NCI-H524 (cell line): ENCODE results near the gene CLSTN2.
A peak's percentile ranks its signal among the peaks of the same experiment; 100 is the strongest.

Experiments used
- DNase-seq, 2 experiments: peaks; one replicate each; lab custom pipeline; 2025; lab: John Stamatoyannopoulos, UW

CLSTN2 gene

GRCh38 chr3:140148824-140149390, 213.9 kb downstream of the CLSTN2 start:
- DNase-seq = no peak

DNA sequence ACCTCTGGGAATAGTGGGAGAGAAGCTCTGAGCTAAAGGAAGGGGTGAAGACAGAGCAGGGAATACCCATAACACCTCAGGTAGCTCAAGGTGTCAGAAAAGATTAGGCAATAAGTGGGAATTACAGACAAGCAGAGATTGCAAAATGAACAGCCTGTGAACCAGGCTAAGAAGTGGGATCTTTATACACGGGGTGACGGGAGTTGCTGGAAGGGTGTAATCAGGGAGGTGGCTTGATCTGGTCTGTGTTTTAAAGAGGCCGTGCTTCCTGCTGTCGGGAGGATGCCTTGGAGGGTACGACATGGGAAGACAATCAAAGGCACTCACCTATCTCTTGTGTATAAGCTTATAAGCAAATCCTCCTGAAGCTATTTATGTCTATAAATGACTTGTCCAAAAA, 216.3 kb downstream of the CLSTN2 start:
- DNase-seq = peak; percentile 63 to 81

DNA sequence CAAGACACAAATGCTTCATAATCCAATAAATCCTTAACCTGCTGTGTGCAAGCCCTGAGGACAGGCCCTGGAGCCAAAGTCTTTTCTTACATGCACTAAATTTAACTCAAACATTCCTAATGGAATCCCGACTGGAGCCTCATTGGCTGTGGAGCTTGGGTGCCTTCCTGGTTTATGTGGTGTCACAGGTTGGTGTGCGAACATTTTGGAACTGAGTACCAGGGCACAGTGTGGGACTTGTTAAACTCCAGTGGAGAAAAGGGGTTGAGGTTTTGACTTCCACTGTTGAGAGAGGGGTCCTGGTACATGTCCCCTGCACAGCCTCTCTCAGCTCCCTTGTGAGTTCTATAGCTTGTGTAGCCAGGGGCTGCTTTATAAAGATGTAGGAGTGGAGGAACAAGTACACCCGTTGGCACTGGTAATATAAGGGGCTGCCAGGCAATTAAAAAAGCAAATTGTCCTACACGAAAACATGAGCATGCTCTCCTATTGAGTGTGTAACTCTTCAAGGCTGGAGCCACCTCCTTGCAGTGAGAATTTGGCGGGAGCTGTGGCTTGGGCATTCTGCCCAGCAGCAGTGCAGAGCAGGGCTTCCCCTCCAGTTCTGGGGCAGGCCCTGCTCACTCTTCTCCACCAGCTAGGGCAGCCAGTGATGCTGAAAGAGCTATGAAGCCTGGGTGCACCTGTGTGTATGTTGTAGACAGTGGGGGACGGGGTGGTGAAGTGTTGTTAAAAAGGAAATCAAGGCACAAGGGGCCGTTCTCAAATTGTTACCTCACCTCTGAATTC, 218.1 kb downstream of the CLSTN2 start:
- DNase-seq = no peak

DNA sequence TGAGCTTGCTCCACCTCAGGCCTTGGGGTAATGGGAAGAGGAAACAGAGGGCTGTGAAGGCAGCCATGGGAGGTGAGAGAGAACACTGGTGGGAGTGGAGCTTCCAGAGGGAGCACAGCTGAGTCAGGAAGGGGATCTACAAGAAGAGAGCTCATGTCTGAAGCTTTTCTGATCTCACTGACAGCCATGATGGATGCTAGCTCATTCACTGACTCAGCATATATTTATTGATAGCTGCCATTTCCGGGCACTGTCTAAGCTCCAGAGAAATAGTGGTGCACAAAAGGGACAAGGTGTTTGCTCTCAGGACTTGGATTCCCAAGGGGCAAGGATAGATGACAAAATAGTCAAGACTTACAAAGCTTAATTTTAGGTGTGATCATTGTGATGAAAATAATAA, 218.8 kb downstream of the CLSTN2 start:
- DNase-seq = no peak

DNA sequence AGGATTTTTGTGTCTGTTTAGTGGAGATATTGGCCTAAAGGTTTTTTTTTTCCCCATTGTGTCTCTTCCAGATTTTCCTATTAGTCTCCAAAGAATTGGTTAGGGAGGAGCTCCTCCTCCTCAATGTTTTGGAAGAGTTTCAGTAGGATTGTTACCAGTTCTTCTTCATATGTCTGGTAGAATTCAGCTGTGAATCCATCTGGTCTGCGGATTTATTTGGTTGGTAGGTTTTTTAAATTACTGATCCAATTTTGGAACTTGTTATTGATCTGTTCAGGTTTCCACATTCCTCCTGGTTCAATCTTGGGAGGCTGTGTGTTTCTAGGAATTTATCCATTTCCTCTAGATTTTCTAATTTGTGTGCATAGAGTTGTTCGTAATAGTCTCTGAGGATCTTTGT, 222.2 kb downstream of the CLSTN2 start:
- no peak for DNase-seq

DNA sequence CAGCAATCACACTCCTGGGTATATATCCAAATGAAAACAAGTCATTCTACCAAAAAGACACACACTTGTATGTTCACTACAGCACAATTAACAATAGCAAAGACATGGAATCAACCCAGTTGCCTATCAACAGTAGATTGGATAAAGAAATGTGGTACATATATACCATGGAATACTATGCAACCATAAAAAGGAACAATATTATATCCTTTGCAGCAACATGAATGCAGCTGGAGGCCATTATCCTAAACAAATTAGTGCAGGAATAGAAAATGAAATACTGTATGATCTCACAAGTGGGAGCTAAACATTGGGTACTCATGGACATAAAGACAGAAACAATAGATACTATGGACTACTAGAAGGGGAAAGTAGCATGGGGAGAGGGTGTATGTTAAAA, 224.7 kb downstream of the CLSTN2 start:
- DNase-seq = no peak

DNA sequence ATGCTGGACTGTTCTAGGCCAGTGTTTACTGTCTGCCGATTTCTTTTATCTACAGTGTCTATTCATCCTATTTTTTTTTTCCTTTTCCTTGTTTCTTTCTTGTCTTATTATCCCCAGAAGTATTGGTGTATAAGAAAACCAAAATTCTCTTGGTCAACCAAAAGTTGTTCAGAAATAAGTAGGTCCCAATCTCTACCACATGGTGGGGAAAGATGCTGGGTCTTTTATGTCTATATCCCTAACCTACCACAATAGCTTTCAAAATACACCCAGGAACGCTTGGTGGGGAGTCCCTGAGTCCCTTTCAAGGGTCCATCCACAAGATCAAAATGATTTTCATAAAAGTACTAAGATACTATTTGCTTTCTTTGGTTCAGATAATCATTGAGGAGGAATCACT, 225.6 kb downstream of the CLSTN2 start:
- DNase-seq = peak in 1 of 2 experiments; percentile 68

GRCh38 chr3:140162551-140162950, 227.6 kb downstream of the CLSTN2 start:
- DNase-seq = no peak

DNA sequence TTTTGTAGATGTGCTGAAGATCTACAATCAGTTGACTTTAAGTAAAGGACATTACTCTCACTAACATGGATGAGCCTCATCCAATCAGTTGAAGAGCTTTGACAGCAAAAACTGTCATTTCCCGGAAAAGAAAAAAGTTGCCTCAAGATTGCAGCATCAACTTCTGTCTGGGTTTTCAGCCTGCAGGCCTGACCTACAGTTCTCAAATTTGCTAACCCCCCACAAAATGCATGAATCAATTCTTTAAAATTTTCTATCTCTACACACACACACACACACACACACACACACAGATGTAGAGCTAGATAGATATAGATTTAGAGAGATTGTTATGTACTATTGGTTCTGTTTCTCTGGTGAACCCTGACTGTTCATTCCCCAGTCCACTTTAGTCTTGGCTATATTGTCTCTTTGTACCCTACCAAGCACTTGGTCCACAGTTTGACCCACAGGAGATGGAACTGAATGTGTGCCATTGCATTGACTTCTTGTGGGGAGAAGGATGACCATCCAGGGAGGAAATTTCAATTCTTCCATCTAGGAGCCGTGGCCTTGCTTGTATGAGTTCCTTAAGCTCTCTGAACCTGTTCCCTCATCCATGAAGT, 228.3 kb downstream of the CLSTN2 start:
- no peak for DNase-seq

GRCh38 chr3:140164156-140164555, 229.2 kb downstream of the CLSTN2 start:
- DNase-seq = no peak

DNA sequence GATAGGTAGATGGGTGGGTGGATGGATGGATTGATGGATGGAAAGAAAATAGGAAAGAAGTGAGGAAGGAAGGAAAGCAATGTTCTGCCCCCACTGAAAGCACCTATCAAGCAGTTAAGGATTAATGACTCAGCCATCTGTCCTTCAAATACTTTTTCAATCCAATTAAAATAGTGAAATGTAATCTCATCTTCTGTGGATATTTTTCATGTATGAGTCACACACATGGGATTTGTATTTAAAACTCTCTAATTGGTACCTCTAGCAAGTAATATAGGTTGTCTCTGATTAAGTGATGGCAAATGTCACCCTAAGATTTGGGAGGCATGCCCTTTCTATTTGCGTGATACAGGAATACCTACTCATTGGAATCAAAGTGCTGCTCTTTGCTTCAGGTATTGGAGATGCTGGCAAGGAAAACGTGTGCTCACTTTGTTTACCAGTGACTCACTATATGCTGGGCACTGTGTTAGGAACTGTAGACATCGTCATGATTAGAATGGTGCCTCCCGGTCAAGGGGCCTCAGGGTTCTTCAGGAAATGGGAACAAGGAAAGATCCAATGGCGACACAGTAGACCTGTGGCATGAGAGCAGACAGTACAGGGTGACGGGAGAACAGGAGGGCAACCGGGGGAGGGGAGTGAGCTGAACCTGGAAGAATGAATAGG, 230.1 kb downstream of the CLSTN2 start:
- peak; percentile 81 to 97 for DNase-seq

DNA sequence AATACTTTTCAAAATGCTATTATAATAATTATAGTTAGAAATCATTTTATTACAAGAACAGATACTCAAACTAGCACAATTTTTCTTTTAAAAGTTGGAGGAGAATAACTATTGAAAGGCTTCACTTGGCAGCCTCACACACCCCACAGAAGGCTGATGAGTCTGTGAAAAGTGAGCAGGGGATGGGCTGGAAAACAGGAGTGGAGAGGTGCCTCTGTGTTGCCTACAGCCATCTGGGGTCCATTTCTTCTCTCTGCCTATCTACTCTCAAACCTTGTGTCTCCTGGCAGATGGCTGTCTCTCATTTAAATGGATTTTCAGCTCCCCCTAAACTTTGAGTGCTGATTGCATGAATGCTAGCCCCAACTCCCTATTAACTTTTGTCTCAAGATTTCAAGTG, 230.8 kb downstream of the CLSTN2 start:
- peak; percentile 96 to 100 for DNase-seq

DNA sequence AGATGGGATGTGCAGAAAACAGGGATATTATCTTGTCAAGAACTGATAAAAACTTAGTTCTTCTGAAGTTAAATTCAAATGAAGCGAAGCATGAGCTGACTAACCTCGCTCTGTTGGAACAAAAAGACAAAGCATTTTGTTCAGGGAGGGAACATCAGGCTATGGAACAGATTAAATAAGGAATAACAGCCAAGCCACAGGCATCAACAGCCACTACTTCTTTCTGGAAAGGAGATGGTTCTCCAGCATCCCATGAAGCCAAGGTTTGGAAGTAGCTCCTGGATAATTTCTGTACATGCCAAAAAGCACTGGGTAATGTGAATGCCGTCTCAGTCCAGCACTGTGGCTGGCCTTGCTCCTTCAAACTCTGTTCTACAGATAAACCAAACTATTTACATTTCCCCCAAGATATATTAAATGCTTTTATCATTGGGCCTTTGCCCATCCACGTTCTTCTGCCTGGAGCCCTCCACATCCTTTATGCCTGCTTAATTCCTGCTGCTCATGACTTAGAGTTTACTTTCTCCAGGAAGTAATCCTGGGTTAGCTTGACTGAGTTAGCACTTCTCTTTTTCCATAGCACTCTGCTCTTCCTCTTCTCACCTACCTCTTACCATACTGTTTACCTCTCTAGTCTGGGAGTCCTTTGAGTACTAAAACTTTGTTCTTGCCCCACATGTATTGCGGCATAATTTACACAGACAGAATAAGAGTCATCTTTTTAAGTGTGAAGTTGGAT, 232.0 kb downstream of the CLSTN2 start:
- no peak for DNase-seq

DNA sequence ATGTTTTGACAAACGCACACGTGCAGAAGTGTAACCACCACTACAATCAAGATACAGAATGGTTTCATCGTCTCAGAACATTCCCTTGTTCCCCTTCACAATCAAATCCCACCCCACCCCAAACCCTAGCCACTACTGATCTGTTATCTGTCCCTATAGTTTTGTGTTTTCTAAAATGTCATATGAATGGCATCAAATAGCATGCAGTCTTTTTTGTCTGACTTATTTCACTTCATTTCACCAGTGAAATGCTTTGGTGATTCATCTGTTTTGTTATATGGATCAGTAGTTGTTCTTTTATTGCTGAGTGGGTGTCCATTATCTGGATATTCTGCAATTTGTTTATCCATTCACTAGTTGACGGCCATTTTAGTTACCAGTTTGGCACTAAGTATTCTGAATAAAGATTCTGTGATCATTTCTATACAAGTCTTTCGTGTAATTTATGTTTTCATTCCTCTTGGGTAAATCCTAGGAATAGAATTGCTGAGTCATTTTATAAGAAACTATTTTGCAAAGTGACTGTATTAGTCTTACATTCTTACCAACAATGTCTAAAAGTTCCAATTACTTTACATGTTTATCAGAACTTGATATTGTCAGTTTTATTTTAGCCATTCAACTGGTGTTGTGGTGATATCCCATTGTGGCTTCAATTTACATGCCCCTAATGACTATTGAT, 232.8 kb downstream of the CLSTN2 start:
- no peak for DNase-seq

DNA sequence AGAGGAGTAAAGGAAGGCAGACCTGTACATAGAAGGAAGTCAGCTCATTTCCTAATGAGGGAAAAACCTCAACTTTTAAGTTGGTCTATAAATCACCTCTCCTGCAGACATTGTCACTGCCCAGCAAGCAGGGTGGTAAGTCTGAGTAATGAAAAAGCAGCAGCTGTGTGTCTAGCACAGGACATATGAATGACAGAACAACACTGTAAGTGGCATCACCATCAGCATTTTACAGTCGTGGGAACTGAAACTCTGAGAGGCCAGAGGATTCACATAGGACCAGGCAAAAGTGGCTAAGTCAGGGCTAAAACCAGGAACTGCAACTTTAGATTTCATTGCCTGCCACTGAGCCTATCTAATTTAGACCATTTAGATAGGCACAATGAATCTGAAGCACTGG, 235.6 kb downstream of the CLSTN2 start:
- DNase-seq = peak in 1 of 2 experiments; percentile 20

- DNase-seq = no peak
Measured at GRCh38 chr3:140176526-140176925, 241.5 kb downstream of the CLSTN2 start.

GRCh38 chr3:140177943-140178342, 243.0 kb downstream of the CLSTN2 start:
- no peak for DNase-seq

DNA sequence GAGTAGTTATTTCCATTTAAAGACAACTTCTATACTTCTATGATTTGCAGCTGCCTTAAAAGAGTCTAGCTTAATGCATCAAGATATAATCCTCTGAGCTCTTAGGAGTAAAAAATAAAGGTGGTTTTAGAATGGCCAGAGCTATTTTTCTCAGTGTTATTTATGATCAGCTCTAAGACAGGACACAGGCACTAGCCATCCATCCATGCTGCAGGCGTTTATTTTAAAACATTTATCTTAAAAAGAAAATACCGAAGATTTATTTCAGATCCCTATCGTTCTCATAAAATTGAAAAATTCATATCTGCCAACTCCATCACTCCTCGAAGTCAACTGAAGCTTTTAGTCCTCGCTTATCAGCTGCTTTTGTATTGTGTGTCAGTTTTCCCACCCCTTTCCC, 243.5 kb downstream of the CLSTN2 start:
- DNase-seq = no peak

- DNase-seq = peak in 1 of 2 experiments; percentile 32
Measured at GRCh38 chr3:140180603-140181002, 245.6 kb downstream of the CLSTN2 start.

DNA sequence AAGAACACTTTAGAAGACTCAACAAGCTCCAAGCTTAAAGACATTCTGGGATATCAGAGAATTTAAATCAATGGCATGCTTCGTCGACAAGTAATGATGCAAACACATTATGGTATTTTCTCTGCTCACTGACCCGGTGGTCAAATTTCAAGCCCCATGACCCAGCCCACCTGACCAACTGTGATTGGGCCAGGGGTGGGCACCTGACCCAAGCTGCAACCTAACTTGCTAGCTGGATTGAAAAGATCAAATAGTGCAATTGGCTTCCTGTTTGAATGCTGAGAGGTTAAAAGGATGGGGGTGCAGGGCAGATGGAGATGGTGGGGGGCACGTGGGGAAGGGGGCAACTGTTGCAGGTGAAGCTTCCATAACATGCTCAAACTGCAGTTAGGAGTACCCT, 250.4 kb downstream of the CLSTN2 start:
- DNase-seq = no peak

DNA sequence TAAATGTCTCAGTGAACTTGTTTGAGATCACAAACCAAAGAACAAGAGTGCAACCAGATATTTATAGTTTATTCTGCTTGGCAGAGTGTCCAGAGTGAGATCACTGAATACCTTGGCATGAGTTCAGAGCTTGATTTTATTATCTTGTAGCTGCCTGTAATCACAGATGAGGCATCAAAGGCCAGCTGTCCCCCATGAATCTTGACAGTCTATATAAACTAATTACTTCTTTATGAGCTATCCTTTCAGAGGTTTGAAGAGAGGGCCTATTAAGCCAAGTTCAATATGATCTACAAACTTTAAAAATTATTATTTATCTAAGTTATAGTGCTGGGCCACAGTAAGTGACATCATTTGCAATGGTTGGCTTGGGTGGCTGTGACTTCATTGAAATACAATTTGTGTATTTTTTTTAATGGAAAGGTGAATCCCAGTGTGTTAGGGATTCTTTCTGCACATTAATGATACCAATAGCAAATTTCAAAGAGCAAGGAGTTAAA, 251.5 kb downstream of the CLSTN2 start:
- peak; percentile 66 to 88 for DNase-seq
